ENCODE data around the gene LRRTM4. TPM values are rescaled to one million over a fixed set of nuclear protein-coding genes. Genes with fewer than 3 reads are reported as not detected.

LRRTM4 gene
- total RNA-seq, 1 experiment from 2014 or later, result 12.0 TPM

- no peak overlapping the region for H2BK120ac ChIP-seq (ENCODE audit: low read depth, low read length, poor library complexity, severe bottlenecking)
- no peak overlapping the region for H2BK15ac ChIP-seq (ENCODE audit: low read depth, low read length)
- no peak overlapping the region for H2BK5ac ChIP-seq (ENCODE audit: insufficient read length, low read length)
- H3T11ph ChIP-seq (ENCODE audit: low read length), result no peak overlapping the region
- H3K56ac ChIP-seq (ENCODE audit: insufficient read length, low read depth, low read length), result no peak overlapping the region
- H3K27me3 Mint-ChIP-seq (ENCODE audit: low read depth), result no peaks in the 10 kb centered on the region
- no peak overlapping the region for H2AFZ ChIP-seq (ENCODE audit: low read length)
- H2AK5ac ChIP-seq (ENCODE audit: insufficient read length, low read length), result no peak overlapping the region
- no peaks in the 10 kb centered on the region for H3K79me2 ChIP-seq (ENCODE audit: insufficient read depth, low read length)
- H3K27ac Mint-ChIP-seq, result no peak overlapping the region
- no peak for TF ChIP-seq CTCF (conservative IDR thresholded peaks at IDR 0.05)
- no peak overlapping the region for H3K27ac ChIP-seq (ENCODE audit: insufficient read length, low read depth, low read length)
- no peak overlapping the region for H3K4me3 Mint-ChIP-seq
- peaks cover 3% of the 10 kb centered on the region; the same call in 1 of the 2 replicates for H3K4me1 ChIP-seq (ENCODE audit: insufficient read depth, low read length)
- peaks cover 38 to 39% of the 10 kb centered on the region in 2 experiments for H3K4me1 Mint-ChIP-seq
- H4K8ac ChIP-seq (replicated peaks; ENCODE audit: insufficient read length, low read depth, low read length), result no peak overlapping the region
- H3K23me2 ChIP-seq (ENCODE audit: insufficient read length, low read depth, low read length, poor library complexity, severe bottlenecking), result no peaks in the 10 kb centered on the region
- no peak overlapping the region for H4K91ac ChIP-seq (ENCODE audit: insufficient read length, low read depth, low read length)
- no peaks in the 10 kb centered on the region for H4K20me1 ChIP-seq (ENCODE audit: control insufficient read depth, insufficient read depth, insufficient read length)
- no peak overlapping the region for H3K4ac ChIP-seq (ENCODE audit: low read depth, low read length)
- H3K9me3 ChIP-seq (ENCODE audit: control insufficient read depth, low read depth, low read length), result no peaks in the 10 kb centered on the region
- H4K5ac ChIP-seq (ENCODE audit: insufficient read length, low read depth, low read length), result no peak overlapping the region
- WGBS (ENCODE audit: extremely low coverage, insufficient read length, low lambda C conversion rate), result no CpG with 5 or more reads among the region's 2 CpGs
- no peak for DNase-seq
- H3K79me1 ChIP-seq (ENCODE audit: insufficient read depth, low read depth, low read length, poor library complexity, severe bottlenecking), result no peaks in the 10 kb centered on the region
- H3K27me3 ChIP-seq (ENCODE audit: insufficient read depth, low read length), result no peaks in the 10 kb centered on the region
- no peak overlapping the region for H3K14ac ChIP-seq (ENCODE audit: insufficient read depth, low read length)
- H3K18ac ChIP-seq (ENCODE audit: insufficient read length, low read depth, low read length), result no peak overlapping the region
- H3K36me3 Mint-ChIP-seq (ENCODE audit: insufficient read depth in 1 of 3, low read depth in 3 of 3), result peaks cover 0 to 4% (median 0%) of the 10 kb centered on the region in 3 experiments; a peak in 1 of 7 replicates
- no peak overlapping the region for H3K4me2 ChIP-seq (ENCODE audit: insufficient read depth, insufficient read length, low read length)
- no peak overlapping the region for H2BK12ac ChIP-seq (ENCODE audit: insufficient read length, low read depth, low read length)
- H3K9ac ChIP-seq (ENCODE audit: extremely low read depth, insufficient read length, low read length), result no peak overlapping the region
- H3K9me3 Mint-ChIP-seq, result peaks cover 0 to 3% of the 10 kb centered on the region in 2 experiments; a peak in 3 of 5 replicates
- no peak overlapping the region for H2BK20ac ChIP-seq (ENCODE audit: low read depth, low read length, poor library complexity, severe bottlenecking)
- H3K23ac ChIP-seq (ENCODE audit: insufficient read length, low read depth, low read length), result no peak overlapping the region
Observed at GRCh38 chr2:77013953-77014352, 508.2 kb downstream of the LRRTM4 start.
